Natural killer cell treated with Interleukin-12 subunit alpha and Interleukin-12 subunit beta and Interleukin-15 and Interleukin-18, amount 100 ng/mL, for 72 hours (primary cell): Measurements from ENCODE around the gene ACADSB. TPM values are rescaled to one million over a fixed set of nuclear protein-coding genes. Genes with fewer than 3 reads are reported as not detected.

ENCODE experiments used
- ATAC-seq, 2 donors: fragments of 150-1000 bp; cut with Tn5 transposase in 1 of 2; sonication (Bioruptor Pico), chemical (Tn5 transposase) in 1 of 2; 2 replicates each; pipeline ENCODE4 v1.10.0; 2021
- DNase-seq: peaks from one replicate; pipeline ENCODE4 v3.0.0; 2022; ENCODE audit warnings: low spot score
- H3K27ac Mint-ChIP-seq, 2 donors: 1 replicate in 1 of 2; 2 replicates in 1 of 2; pipeline ENCODE4 v1.8.0; 2022; ENCODE audit warnings: mixed read lengths in 2 of 2, mild to moderate bottlenecking in 1 of 2, moderate library complexity in 1 of 2
- H3K27me3 Mint-ChIP-seq, 2 donors: 1 replicate in 1 of 2; 2 replicates in 1 of 2; pipeline ENCODE4 v1.8.0; 2022; ENCODE audit warnings: mixed read lengths in 2 of 2
- H3K36me3 Mint-ChIP-seq: one replicate; pipeline ENCODE4 v1.8.0; 2022; ENCODE audit warnings: mixed read lengths
- H3K4me1 Mint-ChIP-seq, 2 donors: 1 replicate in 1 of 2; 2 replicates in 1 of 2; pipeline ENCODE4 v1.8.0; 2022; ENCODE audit warnings: low read depth in 2 of 2, mixed read lengths in 2 of 2, mild to moderate bottlenecking in 1 of 2
- H3K4me3 Mint-ChIP-seq: one replicate; pipeline ENCODE4 v1.8.0; 2022; ENCODE audit warnings: mixed read lengths
- H3K9me3 Mint-ChIP-seq: 2 replicates; pipeline ENCODE4 v1.8.0; 2022; ENCODE audit warnings: mixed read lengths
- total RNA-seq, 2 donors: library from RNA; stranded (reverse); gene quantifications; one replicate each; pipeline ENCODE4 v1.2.3, GENCODE V29; 2022

ACADSB gene
- total RNA-seq, 2 donors from 2014 or later = 15.0 to 24.0 TPM

DNA sequence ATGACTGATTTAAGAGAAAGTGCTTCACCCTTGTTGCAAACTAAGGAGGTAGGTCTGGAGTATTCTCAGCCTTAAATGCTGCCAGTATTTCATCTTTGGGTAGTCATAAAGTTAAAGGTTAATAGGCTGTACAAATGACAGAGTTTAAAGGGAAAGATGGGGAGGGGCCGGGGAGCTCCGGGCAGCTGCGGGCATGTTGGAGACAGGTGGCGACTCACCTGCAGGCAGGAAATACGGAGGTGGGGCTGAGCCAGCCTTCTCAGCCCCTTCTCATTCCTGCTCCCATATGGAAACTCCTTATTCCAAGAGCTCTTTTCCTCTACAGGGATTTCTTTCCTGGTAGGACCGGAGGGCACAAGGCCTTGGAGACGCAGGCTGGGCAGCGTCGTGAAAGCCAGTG lies 95.1 kb downstream of the ACADSB start:
- Mint-ChIP-seq H3K36me3 (no peaks in the 10 kb centered on the region), H3K4me3 (no peak overlapping the region), H3K4me1 (no peaks in the 10 kb centered on the region), H3K9me3 (no peaks in the 10 kb centered on the region), H3K27ac (no peak overlapping the region), H3K27me3 (peaks cover 11 to 13% of the 10 kb centered on the region in 2 donors)
- DNase-seq (no peak), ATAC-seq (no peak)

Other genes starting within 250 kb of the ACADSB start
- 1 to 10 TPM; 1.1 to 3.9 TPM for gene CUZD1, start 163.1 kb upstream of the ACADSB start, total RNA-seq
- 10 to 100 TPM in 1 of 2 donors, 1 to 10 TPM in 1; 3.0 to 19.7 TPM for gene FAM24B, start 129.4 kb upstream of the ACADSB start, total RNA-seq
- gene FAM24A, start 98.4 kb upstream of the ACADSB start, total RNA-seq = not detected
- gene C10orf88, start 54.8 kb upstream of the ACADSB start, total RNA-seq = 10 to 100 TPM; 12.7 to 16.0 TPM
- 1 to 10 TPM; 3.4 to 3.5 TPM for gene PSTK, start 28.6 kb upstream of the ACADSB start, total RNA-seq
- 10 to 100 TPM; 21.4 to 22.1 TPM for gene IKZF5, start 211 bp upstream of the ACADSB start, total RNA-seq
- not detected for gene HMX3, start 127.0 kb downstream of the ACADSB start, total RNA-seq
- gene HMX2, start 139.1 kb downstream of the ACADSB start, total RNA-seq = not detected
- 100 to 1,000 TPM; 163 to 226 TPM for gene BUB3, start 145.4 kb downstream of the ACADSB start, total RNA-seq